Osteoblast (primary cell): ENCODE data around the gene TGM6. TPM values are rescaled to one million over a fixed set of nuclear protein-coding genes. Genes with fewer than 3 reads are reported as not detected.

Experiments
- DNase-seq: peaks from one replicate; pipeline ENCODE4 v3.0.0; 2011; ENCODE audit warnings: low spot score, mixed read lengths; ENCODE audit not compliant: insufficient read length; ENCODE audit errors: missing footprints
- H2AFZ ChIP-seq: 2 replicates; pipeline ENCODE4 v1.6.0; 2011; ENCODE audit warnings: mild to moderate bottlenecking, low read length
- H3K27ac ChIP-seq: 2 replicates; pipeline ENCODE4 v1.5.1; 2011; ENCODE audit warnings: mild to moderate bottlenecking, low read depth, low read length, moderate library complexity
- H3K27me3 ChIP-seq: 2 replicates; pipeline ENCODE4 v1.6.0; 2012; ENCODE audit warnings: mild to moderate bottlenecking, control low read depth, inconsistent platforms, low read length, moderate library complexity; ENCODE audit not compliant: insufficient read depth
- H3K36me3 ChIP-seq: 2 replicates; pipeline ENCODE4 v1.5.1; 2011; ENCODE audit warnings: mild to moderate bottlenecking, low read length, control low read depth, moderate library complexity; ENCODE audit not compliant: insufficient read depth
- H3K4me1 ChIP-seq: 2 replicates; pipeline ENCODE4 v1.5.1; 2011; ENCODE audit warnings: mild to moderate bottlenecking, low read length, control low read depth, moderate library complexity; ENCODE audit not compliant: insufficient read depth
- H3K4me2 ChIP-seq: 2 replicates; pipeline ENCODE4 v1.6.0; 2011; ENCODE audit warnings: mild to moderate bottlenecking, low read length; ENCODE audit not compliant: insufficient read depth
- H3K4me3 ChIP-seq: fragments of 200-600 bp; sonication (generic); 3 replicates; pipeline ENCODE4 v1.5.1; 2012; ENCODE audit warnings: mild to moderate bottlenecking, low read length, inconsistent platforms; ENCODE audit not compliant: insufficient read depth
- H3K79me2 ChIP-seq: 2 replicates; pipeline ENCODE4 v1.6.0; 2012; ENCODE audit warnings: mild to moderate bottlenecking, low read length, control low read depth, inconsistent platforms; ENCODE audit not compliant: insufficient read depth
- H3K9me3 ChIP-seq: 2 replicates; pipeline ENCODE4 v1.5.1; 2011; ENCODE audit warnings: low read depth, low read length, control low read depth
- H4K20me1 ChIP-seq: 2 replicates; pipeline ENCODE4 v1.6.0; 2012; ENCODE audit warnings: mild to moderate bottlenecking, low read length, control low read depth; ENCODE audit not compliant: insufficient read depth
- CTCF ChIP-seq: IDR thresholded peaks from 2 replicates; pipeline ENCODE4 v1.5.1; 2011; ENCODE audit warnings: mild to moderate bottlenecking, low read depth, low read length, moderate library complexity; ENCODE audit errors: extremely low read depth
- total RNA-seq: library from RNA; depleted of rRNA; stranded (reverse); fragments of >200 nt; gene quantifications from 2 replicates; pipeline ENCODE4 v1.2.3, GENCODE V29; 2012

The TGM6 gene
- total RNA-seq, 1 donor = not detected

DNA sequence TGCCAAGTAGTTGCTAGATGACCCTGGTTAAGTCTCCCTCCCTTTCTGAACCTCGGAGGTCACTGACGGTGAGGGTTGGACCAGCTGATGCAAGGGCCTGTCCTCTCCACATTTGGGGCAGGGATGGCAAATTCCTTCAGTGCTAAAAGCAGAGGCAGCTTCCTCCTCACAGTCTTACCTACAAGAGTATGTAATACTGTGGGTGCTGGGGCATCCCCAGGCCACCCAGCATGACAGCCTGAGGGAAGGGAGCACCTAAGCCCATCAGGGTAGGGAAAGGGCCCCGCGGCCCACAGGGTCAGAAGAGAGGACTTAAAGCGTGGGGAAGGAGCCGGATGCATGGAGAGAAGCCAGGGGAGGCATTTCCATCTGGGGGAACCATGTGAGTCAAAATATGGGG is 46.9 kb upstream of the TGM6 start:
- no peaks in the 10 kb centered on the region for H3K4me1 ChIP-seq
- H3K9me3 ChIP-seq = no peaks in the 10 kb centered on the region
- no peak overlapping the region for H3K4me2 ChIP-seq
- H3K27ac ChIP-seq = no peak overlapping the region
- H3K4me3 ChIP-seq = no peak overlapping the region
- no peak overlapping the region for H2AFZ ChIP-seq
- H3K79me2 ChIP-seq = no peaks in the 10 kb centered on the region
- no peak for DNase-seq
- H4K20me1 ChIP-seq = no peaks in the 10 kb centered on the region
- TF ChIP-seq CTCF = no peak
- H3K36me3 ChIP-seq = no peaks in the 10 kb centered on the region
- H3K27me3 ChIP-seq = peaks cover 27% of the 10 kb centered on the region

DNA sequence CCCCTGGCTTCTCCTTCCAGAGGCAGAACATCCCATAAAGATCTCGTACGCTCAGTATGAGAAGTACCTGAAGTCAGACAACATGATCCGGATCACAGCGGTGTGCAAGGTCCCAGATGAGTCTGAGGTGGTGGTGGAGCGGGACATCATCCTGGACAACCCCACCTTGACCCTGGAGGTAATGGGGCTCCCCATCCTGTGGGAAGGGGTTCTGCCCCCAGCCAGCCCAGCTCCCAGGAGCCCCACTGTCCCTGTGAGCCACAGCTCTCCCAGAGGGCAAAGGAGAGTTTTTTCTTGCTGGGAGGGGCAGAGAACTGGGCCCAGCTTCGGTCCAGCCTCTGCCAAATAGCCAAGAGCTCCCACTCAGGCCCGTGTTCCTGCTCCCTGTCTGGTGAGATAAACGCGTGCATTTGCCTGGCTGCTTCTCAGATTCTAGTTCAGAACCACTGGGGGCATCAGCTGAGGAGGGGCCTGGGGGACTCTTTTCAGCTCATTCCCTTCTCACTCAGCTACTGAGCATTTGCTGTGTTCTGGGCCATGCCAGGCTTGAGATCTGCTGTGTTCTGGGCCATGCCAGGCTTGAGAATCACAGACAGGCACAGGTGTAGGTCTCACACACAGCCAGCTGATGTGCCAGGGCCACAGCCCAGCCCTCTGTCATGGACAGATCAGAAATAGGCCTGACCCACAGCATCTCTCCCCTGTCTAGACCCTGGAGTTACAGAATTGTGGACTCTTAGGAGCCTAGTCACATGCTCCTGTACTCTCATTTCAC is 45.4 kb upstream of the TGM6 start:
- Histone ChIP-seq H3K27me3 (peaks cover 25% of the 10 kb centered on the region), H3K4me3 (no peak overlapping the region), H2AFZ (no peak overlapping the region), H4K20me1 (no peaks in the 10 kb centered on the region), H3K27ac (no peak overlapping the region), H3K4me1 (no peaks in the 10 kb centered on the region), H3K4me2 (no peak overlapping the region), H3K79me2 (no peaks in the 10 kb centered on the region), H3K9me3 (no peaks in the 10 kb centered on the region), H3K36me3 (no peaks in the 10 kb centered on the region)
- DNase-seq = no peak
- no peak for TF ChIP-seq CTCF

DNA sequence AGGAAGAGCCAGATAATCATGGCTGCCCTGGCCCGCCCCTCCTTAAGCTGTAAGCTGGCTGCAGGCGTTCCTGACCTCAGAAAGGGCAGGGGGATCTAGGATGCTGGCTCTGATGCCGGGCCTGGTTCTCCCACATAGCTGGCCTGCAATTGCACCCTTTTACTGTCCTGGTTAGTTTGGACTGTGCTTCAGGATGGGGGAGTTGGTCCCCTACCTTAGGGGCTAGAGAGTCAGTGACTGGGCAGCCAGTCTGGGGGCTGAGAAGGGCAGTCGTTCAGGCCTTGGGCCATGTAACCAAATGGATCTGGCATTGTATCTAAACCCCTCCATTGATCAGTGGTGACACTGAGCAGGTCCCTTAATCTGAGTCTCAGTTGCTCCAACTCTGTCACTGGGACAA is 44.2 kb upstream of the TGM6 start:
- no peaks in the 10 kb centered on the region for H4K20me1 ChIP-seq
- peaks cover 19% of the 10 kb centered on the region for H3K27me3 ChIP-seq
- no peaks in the 10 kb centered on the region for H3K4me1 ChIP-seq
- no peak overlapping the region for H3K4me2 ChIP-seq
- DNase-seq = no peak
- H2AFZ ChIP-seq = no peak overlapping the region
- H3K4me3 ChIP-seq = no peak overlapping the region
- H3K27ac ChIP-seq = no peak overlapping the region
- H3K36me3 ChIP-seq = no peaks in the 10 kb centered on the region
- no peaks in the 10 kb centered on the region for H3K9me3 ChIP-seq
- no peaks in the 10 kb centered on the region for H3K79me2 ChIP-seq
- TF ChIP-seq CTCF = no peak

DNA sequence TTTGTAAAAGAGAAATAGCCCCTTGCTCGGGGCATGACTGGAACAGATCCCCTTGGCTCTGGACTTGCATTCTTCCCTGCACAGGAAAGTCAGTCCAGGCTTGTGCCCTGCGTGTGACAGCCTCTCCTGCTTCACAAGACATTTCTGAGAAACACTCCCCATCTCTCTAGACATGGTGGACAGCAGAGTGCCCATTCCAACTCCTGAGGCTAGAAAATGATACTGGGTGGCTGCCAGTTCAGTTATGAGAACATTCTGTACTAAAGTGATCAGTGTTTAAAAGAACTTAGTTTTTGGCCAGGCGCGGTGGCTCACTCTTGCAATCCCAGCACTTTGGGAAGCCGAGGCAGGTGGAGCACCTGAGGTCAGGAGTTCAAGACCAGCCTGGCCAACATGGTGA is 43.6 kb upstream of the TGM6 start:
- Histone ChIP-seq H3K4me2 (no peak overlapping the region), H3K79me2 (no peaks in the 10 kb centered on the region), H3K4me1 (no peaks in the 10 kb centered on the region), H3K36me3 (no peaks in the 10 kb centered on the region), H3K4me3 (no peak overlapping the region), H2AFZ (no peak overlapping the region), H3K27ac (no peak overlapping the region), H4K20me1 (no peaks in the 10 kb centered on the region), H3K27me3 (peaks cover 14% of the 10 kb centered on the region), H3K9me3 (no peaks in the 10 kb centered on the region)
- no peak for TF ChIP-seq CTCF
- no peak for DNase-seq
